Measurements from ENCODE around the gene PDE10A. TPM values are rescaled to one million over a fixed set of nuclear protein-coding genes. Genes with fewer than 3 reads are reported as not detected.

Gene PDE10A
- 29.1 to 34.8 TPM (median 33.0 TPM) in 5 replicates for total RNA-seq (2022; extraction: Qiagen RNA extraction; ENCODE audit: low read depth)

DNA sequence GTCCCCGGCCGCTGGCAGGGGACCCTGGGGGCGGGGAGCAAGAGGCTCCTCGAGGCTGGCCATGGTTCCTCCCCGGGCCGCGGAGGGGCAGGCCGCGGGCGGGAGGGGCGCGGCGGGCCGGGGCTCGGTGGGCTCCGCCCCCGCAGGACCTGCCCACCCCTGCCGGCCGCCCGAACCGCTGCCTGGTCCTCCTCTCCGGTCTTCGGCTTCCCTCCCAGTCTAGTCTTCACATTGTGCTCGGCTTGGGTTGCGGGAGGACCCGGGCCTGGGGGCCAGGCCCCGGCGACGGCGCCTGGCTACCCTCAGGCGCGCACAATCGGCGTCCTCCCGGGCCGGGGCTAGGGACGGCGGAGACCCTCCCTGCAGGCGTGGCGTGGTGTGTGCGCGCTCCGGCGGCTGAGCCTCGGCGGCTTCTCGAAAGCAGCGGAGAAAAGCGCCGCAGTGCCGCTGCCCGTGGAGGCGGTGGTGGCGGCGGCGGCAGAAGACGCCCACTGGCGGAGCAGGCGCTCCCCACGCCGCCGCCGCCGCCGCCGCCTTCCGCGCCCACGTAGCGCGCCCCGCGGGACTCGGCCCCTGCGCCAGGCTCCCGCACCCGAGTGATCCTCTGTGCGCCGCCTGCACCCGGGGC, at the start of gene PDE10A:
Gene PDE10A, minus strand, starts transcription at position 493 of the 628 bp plus-strand sequence. Its CDS starts 430 bp downstream, at position 63.

GRCh38 chr6:165308926-165309731, 353.9 kb downstream of the PDE10A start, which contains the start of gene C6orf118:
TSS of gene C6orf118 (minus strand) at chr6:165309605. CDS start at chr6:165309586, 19 bp downstream.

Measured in A549 treated with RU486 at 1 μM for 4 hours (cell line).